ENCODE data around the gene IGFLR1.

IGFLR1 gene, protein sequence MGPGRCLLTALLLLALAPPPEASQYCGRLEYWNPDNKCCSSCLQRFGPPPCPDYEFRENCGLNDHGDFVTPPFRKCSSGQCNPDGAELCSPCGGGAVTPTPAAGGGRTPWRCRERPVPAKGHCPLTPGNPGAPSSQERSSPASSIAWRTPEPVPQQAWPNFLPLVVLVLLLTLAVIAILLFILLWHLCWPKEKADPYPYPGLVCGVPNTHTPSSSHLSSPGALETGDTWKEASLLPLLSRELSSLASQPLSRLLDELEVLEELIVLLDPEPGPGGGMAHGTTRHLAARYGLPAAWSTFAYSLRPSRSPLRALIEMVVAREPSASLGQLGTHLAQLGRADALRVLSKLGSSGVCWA

DNA sequence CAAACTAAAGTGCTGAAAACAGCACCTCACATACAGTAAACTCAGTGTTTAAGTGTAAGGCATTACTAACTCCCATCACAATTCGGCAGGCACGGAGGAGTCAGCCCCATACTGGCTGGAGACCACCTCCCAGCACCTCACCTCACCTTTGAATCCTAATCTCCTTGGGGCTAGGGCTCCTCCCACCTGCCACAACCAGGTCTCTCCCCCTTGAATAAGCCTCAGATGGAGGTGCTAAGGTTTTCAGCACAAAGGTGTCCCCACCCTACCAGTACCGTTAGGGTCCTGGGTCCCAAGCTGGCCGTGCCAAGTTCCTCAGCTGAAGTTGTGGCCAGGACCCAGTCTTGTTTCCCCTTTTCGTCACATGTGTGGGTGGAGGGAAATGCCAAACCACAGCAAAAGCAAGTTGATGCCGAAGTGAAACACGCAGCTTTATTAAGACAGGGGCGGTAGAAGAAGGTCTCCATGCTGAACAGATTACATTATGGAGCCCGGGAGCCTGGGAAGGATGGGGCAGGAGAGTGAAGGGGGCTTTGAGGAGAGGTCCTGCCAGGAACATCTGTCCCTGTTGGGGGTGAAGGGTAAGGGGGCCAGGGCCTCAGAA lies at the start of gene IGFLR1:
IGFLR1 (minus strand) TSS at position 332 of the 604 bp plus-strand sequence. CDS start 1,272 bp downstream, outside the sequence.
- DNase-seq (ENCODE audit: low spot score), result no peak

DNA sequence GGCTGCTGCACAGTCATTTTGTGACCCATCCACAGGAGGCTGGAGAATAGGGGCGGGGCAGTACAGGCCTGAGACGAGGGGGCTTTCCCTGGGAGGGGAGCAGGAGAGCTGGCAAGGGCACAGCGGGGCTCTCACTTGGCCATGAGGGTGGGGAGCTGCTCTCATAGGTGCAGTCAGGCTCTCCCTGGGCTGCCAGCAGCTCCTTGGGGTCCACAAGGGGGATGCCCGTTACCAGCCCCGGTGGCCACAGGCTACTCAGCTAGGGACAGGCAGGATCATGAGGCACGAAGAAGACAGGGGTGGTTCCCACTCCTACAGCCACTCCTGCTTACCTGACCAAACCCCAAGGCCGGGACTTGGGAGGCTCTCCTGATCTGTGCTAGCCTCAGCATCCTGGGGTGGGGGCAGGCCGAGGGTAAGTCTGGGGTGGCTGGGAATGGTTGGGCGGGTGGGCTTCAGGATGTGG lies 49.6 kb upstream of the IGFLR1 start:
- DNase-seq (ENCODE audit: low spot score), result no peak

DNA sequence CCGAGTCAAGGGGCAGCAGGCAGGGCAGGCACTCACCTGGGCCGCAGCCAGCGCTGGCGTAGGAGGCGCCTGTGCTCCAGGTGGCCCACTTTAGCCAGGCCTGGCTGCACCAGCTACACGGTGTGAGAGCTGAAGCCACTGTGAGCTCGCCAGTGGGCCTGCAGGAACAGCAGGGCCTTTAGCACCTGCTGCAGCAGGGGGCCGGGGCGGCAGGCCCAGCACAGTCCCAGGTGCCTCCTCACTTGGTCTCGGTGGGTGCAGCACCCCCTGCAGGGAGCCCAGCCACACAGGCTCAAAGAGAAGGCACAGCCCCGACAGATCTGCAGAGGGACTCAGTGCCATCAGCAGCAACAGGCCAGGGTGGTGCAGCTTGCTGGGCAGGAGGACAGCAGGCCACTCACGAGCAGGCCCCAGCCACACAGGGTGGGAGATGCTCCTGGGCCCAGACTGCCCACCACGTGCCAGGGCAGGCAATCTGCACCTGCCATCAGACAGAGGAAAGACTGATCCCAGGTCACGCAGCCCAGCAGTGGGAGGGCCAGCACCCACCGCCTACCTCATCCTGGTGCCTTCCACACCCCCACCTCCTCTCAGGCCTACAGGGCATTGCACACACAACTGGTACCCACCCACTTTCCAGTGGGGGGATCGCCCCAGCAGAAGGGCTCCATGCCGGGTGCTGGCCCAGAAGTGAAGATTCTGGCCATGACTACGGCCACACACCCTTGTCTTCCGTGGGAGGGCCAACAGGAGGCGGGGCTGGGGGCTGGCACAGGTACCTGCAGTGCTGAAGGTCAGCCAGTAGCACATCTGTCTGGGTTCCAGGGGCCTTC lies 48.9 kb upstream of the IGFLR1 start:
- no peak for DNase-seq (ENCODE audit: low spot score)

DNA sequence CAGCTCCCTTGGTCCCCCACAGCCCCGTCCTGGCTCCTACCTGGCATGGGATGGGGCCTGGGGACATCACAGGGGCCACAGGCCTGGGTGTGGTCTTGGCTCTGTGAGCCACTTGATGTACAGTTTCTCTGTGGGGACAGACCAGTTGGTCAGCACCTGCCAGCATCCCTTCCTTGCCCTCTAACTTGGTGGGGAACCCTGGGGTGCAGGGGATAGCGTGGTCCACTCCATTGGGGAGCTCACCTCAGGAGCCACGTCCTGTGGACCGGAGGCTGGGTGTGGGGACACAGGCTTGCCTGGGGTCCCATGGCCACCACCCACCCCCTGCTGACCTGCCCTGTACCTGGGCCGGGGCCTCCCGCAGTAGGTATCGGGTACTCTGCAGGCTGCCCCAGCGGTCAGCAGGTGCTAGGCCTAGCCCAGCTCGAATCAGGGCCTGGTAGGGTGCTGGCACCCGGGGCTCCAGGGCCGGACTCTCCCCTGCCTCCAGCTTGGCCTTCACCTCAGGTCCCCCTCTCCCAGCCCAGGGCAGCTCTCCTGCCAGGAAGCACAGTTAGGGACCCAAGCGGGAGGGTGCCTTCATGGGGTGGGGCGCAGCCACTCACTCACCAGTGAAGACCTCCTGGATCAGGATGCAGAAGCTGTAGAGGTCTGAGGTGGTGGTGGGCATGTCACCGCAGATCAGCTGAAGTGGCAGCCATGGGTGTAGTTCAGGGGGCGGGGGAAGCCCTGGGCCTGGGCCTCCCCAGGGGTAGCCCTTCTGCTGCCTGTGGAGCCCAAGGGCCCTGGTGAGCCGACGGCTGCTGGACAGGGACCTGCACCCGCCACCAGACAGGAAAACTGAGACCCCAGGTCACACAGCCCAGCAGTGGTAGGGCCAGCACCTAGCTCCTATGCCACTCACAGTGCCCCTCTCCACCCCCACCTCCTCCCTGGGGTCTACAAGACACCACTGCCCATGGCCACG lies 48.0 kb upstream of the IGFLR1 start:
- DNase-seq (ENCODE audit: low spot score), result no peak

DNA sequence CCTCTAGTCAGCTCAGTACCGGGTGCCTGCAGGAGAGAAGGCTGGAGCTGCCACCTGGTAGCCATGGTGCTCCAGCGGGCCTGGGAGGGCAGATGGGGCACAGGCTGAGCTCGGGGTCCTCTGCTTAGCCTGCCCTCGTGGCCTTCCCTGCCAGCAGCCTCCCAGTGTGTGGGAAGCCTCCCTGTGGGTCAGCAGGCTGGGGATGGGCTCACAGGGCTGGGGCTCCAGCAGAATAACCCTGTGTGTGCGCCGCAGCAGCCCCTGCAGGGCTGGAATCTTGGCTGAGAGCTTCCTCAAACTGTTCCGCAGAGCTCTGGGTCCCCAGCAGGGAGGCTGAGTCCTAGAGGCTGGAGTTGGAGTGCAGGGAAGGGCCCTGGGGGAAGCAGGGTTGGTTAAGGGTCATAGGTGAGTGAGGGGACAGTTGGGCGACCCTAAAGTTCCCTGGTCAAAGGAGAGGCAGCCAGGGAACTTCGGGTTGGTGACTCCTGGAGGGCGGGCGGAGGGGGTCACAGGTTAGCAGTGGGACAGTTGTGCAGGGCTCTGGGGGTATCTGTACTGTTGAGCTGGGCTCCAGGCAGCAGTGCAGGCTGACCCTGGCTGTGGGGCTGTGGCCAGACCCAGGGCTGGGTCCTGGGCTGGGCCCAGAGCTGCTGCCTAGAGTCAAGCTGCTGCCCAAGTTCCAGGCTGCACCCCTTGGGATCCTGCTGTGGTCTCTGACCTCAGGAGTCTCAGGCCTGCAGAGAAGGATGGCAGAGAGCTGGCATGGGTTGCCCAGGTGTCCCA lies 47.1 kb upstream of the IGFLR1 start:
- no peak for DNase-seq (ENCODE audit: low spot score)

DNA sequence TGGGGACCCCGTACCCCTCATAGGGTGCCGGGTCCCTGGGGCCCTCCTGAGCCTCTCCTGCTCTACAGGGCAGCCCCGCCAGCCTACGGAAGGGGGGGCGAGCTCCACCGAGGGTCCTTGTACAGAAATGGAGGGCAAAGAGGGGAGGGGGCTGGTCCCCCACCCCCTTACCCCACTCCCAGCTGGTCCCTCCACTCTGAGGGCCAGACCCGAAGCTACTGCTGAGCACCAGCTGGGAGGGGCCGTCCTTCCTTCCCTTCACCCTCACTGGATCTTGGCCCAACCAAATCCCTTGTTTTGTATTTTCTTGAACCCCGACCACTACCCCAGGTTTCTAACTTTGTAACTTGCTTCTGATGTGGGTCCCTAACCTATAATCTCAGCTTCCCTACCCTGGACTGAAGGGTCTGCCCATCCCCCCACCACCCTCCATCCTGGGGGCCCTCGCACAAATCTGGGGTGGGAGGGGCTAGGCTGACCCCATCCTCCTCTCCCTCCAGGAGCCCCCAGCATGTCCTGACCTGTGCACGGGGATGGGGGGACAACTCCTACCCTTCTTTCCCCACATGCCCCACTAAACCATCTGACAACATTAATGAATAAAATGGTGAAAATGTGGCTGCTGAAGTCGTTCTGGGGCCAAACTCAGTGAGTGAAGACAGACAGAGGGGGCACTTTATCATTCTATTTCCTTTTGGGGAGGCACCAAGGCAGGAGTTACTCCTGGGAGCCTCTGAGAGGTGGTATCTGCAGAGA lies 46.1 kb upstream of the IGFLR1 start:
- no peak for DNase-seq (ENCODE audit: low spot score)

DNA sequence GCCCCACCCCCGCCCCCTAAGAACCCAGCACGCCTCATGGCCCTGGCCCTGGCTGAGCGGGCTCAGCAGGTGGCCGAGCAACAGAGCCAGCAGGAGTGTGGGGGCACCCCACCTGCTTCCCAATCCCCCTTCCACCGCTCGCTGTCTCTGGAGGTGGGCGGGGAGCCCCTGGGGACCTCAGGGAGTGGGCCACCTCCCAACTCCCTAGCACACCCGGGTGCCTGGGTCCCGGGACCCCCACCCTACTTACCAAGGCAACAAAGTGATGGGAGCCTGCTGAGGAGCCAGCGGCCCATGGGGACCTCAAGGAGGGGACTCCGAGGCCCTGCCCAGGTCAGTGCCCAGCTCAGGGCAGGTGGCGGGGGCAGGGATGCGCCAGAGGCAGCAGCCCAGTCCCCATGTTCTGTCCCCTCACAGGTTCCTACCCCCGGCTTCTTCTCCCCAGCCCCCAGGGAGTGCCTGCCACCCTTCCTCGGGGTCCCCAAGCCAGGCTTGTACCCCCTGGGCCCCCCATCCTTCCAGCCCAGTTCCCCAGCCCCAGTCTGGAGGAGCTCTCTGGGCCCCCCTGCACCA lies 45.1 kb upstream of the IGFLR1 start:
- no peak for DNase-seq (ENCODE audit: low spot score)

DNA sequence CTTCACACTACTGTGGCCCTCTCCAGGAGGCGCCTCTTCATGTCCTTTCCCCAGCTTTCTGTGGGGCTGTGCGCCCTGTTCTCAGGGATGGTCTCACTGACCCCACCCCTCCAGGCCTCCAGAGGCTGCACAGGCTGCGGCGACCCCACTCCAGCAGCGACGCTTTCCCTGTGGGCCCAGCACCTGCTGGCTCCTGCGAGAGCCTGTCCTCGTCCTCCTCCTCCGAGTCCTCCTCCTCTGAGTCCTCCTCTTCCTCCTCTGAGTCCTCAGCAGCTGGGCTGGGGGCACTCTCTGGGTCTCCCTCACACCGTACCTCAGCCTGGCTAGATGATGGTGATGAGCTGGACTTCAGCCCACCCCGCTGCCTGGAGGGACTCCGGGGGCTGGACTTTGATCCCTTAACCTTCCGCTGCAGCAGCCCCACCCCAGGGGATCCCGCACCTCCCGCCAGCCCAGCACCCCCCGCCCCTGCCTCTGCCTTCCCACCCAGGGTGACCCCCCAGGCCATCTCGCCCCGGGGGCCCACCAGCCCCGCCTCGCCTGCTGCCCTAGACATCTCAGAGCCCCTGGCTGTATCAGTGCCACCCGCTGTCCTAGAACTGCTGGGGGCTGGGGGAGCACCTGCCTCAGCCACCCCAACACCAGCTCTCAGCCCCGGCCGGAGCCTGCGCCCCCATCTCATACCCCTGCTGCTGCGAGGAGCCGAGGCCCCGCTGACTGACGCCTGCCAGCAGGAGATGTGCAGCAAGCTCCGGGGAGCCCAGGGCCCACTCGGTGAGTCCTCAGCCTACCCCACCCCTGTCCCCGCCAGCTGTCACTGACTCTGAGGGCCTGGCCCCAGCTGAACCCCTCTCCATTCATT lies 44.3 kb upstream of the IGFLR1 start:
- no peak for DNase-seq (ENCODE audit: low spot score)

DNA sequence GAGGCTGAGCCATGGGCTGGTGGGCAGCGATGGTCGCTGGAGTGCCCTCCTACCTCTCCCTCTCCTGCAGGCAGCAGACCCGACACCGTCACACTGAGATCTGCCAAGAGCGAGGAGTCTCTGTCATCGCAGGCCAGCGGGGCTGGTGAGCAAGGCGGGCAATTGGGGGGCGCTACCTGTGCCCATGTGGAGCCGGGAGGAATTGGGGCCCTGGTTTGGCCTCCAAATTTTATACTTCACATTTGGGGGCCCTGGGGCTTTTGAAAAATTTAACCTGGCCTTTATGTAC lies 43.0 kb upstream of the IGFLR1 start:
- DNase-seq (ENCODE audit: low spot score), result no peak

DNA sequence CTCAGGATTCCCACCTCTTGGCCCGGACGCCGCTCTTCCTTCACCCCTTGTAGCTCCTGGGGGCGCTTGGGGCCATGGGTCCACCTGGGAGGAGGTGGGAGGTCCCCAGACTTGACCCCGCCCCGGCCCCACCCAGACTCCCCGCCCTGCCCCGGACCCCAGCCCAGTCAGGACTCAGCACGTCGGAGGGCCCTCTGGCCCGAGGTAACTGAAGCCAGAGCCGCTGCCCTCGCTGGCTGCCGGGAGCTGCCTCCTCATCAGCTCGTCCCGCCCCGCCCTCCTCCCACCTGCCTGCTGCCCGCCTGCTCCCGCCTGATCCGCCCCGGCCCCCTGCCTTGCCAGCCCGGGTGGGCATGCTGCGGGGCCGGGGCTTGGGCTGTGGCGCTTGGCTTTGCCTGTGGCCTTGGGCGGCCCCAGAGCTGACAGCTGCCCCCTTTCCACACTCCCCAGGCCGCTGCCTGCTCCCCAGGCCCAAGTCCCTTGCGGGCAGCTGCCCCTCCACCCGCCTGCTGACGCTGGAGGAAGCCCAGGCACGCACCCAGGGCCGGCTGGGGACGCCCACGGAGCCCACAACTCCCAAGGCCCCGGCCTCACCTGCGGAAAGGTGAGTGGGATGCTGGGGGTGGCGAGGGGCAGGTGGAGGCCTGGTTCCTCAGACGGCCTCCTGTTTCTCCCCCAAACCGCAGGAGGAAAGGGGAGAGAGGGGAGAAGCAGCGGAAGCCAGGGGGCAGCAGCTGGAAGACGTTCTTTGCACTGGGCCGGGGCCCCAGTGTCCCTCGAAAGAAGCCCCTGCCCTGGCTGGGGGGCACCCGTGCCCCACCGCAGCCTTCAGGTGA lies 42.5 kb upstream of the IGFLR1 start:
- no peak for DNase-seq (ENCODE audit: low spot score)

DNA sequence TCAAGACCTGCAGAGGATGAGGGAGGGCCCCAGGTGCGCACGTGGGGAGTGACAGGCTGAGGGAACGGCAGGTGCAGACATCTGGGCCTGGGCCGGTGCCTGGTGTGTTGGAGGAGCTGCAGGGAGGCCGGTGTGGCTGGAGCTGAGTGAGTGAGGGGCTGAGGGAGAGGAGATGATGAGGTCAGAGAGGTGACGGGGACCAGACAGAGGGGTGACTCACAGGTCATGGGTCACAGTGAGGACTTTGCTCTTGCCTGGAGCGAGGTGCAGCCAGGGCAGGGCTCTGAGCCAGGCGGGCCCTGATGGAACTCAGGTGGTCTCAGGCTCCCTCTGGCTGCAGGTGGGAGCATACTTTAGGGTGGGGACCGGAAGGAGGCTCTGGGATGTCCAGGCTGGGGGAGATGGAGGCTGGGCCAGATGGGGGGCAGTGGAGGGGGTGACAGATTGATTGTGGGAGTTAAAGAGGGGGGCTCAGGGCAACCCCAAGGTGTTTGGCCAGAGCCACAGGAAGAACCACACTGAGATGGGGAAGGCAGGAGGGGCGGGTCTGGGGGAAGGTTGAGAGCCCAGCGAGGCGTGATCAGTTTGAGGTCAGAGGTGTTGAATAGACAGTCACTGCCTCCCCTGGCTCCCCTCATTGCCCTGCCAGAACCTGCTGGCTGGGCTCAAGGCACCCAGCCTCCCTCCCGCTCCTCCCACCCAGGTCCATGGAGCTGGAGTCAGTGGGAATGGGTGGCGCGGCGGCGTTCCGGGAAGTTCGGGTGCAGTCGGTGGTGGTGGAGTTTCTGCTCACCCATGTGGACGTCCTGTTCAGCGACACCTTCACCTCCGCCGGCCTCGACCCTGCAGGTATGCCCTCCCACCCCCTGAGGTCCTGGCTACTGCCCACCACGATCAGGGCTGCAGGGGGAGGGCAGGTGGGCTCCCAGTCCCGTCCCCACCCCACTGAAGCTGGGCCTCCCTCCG lies 41.5 kb upstream of the IGFLR1 start:
- DNase-seq (ENCODE audit: low spot score), result no peak

DNA sequence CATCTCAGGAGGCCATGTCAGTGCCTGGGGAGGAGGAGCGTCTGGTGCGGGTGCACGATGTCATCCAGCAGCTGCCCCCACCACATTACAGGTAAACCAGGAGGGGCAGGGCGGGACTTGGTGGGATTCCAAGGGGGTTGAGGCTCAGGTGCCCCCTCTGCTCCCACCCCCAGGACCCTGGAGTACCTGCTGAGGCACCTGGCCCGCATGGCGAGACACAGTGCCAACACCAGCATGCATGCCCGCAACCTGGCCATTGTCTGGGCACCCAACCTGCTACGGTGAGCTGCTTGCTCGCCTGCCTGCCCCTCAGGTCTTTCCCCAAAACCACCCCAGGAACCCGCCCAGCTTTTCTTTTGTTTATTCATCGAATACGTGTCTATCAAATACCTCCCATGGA lies 40.3 kb upstream of the IGFLR1 start:
- DNase-seq (ENCODE audit: low spot score), result no peak

DNA sequence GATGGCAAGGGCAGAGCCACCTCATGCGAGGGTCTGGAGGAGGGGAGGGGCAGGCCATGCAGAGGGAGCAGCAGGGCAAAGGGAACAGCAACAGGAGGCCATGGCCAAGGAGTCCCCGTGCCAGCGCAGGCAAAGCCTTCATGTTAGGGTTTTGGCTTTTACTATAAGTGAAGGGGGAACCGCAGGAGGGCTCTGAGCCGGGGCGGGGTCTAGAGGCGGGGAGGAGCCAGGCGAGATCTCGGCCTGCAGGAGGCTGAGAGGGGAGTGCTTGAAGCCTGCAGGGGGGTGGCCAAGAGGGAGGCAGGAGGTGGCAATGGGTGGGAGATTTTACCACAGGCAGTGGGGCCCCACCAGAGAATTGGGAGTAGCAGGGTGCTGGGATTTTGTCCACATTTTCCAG lies 39.4 kb upstream of the IGFLR1 start:
- no peak for DNase-seq (ENCODE audit: low spot score)

DNA sequence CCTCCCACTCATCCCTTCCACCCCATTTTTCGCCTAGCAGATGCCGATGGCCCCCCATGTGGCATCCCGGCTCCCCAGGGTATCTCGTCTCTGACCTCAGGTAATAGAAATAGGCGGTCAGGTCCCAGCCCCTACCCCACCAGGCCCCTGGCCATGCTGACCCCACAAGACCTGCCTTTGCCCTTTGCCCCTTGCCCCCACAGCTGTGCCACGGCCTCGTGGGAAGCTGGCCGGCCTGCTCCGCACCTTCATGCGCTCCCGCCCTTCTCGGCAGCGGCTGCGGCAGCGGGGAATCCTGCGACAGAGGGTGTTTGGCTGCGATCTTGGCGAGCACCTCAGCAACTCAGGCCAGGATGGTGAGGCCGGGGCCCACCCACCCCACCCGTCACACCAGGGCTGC lies 38.5 kb upstream of the IGFLR1 start:
- no peak for DNase-seq (ENCODE audit: low spot score)

DNA sequence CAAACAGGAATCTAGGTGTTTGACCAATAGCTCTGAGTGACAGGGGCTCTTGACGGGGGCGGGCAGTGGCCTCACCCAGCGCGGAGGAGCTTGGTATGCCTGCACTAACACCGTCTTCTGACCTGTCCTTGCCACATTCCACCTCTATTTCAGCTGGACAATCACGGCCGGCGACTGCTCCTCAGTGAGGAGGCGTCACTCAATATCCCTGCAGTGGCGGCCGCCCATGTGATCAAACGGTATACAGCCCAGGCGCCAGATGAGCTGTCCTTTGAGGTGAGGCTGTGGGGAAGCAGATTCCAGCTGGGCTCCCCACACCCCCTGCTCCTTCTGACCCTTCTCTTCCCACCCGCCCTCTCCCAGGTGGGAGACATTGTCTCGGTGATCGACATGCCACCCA lies 37.8 kb upstream of the IGFLR1 start:
- DNase-seq (ENCODE audit: low spot score), result no peak

DNA sequence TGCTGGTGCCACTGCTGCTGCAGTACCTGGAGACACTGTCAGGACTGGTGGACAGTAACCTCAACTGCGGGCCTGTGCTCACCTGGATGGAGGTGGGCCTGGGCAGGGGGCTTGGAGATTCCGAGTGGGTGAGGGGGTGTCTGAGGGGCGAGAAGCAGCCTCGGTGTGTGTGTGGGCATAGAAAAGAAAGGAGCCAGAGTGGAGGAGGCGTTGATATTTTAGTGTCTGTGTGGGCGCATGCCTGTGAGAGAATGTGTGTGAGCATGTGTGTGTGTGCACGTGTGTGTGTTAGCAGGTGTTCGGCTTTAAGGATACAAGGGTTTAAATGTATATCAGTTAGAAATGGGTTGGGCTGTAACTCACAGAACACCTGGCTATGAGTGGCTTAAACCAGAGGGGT lies 36.8 kb upstream of the IGFLR1 start:
- peak; percentile 63 for DNase-seq (ENCODE audit: low spot score)

DNA sequence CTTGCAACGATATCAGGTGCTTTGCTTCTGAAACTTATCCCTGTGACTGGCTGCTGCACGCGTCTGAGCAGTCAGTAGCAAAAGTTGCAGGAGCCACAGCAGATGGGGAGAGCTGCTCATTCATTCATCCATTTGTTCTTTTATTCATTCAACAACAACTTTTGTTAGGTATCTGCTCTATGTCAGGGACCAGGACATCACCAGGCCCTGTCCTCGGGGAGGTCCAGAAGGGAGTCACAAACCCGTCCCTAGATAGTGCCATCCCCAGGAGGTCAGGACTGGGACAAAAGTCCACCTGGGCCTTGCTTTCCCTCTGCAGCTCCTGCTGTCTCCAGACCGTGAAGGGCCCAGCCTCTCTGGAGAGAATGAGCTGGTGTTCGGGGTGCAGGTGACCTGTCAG lies 35.7 kb upstream of the IGFLR1 start:
- DNase-seq (ENCODE audit: low spot score), result no peak
